ENCODE measurements around the gene PYGM.
"Not testable (repeated sequence)": the region's sequence is repeated elsewhere in the genome, so short reads cannot be mapped to it uniquely, and the experiment has no call there.

Gene PYGM

GRCh38 chr11:64718780-64719124 is 41.0 kb downstream of the PYGM start:
- no peak for DNase-seq (ENCODE audit: low read depth in 1 of 2, low spot score in 1 of 2)

GRCh38 chr11:64718084-64718779 is 41.5 kb downstream of the PYGM start:
- no peak for DNase-seq (ENCODE audit: low read depth in 1 of 2, low spot score in 1 of 2)

- DNase-seq (ENCODE audit: low read depth in 1 of 2, low spot score in 1 of 2): no peak
Measured at GRCh38 chr11:64717268-64717578, 42.6 kb downstream of the PYGM start.

DNA sequence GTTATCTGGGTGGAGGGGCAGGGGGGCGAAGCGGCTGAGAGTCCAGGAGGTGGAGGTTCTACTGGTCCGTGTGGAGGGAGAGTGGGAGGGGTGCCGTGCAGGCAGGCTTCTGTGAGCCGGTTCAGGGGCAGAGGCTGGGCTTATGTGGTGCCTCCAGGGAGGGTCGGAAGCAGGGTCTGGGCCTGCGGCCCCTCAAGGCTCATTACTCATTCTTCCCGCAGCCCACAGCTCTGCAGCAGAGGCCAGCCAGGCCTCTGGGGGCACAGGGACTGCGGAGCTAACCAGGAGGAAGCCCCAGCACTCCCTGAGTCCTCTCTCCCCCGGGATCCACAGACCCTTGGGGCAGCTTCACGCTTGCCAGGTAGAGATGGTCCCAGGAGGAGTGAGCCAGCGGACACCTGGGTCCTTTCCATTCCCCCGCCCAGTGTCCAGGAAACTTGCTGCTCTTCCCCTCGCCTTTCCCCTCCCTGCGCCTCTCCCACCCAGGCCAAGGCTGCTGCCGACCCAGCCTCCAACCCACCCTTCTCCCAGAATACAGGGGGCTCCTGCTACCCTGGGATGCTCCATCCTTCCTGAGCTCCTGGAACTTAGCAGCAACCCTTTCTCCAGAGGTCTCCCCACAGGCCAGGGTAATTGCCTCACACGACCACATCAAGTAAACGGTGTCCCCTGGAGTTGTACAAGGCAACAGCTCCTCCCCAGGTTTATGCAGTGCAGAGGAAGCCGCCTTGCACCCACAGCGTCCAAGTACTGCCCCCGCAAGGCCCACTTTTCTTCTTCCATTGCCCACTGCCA is 43.1 kb downstream of the PYGM start:
- no peak for DNase-seq (ENCODE audit: low read depth in 1 of 2, low spot score in 1 of 2)

- no peak for DNase-seq (ENCODE audit: low read depth in 1 of 2, low spot score in 1 of 2)
Measured at GRCh38 chr11:64715756-64716472, 43.9 kb downstream of the PYGM start.

- no peak for DNase-seq (ENCODE audit: low read depth in 1 of 2, low spot score in 1 of 2)
Measured at GRCh38 chr11:64715110-64715509, 44.7 kb downstream of the PYGM start.

DNA sequence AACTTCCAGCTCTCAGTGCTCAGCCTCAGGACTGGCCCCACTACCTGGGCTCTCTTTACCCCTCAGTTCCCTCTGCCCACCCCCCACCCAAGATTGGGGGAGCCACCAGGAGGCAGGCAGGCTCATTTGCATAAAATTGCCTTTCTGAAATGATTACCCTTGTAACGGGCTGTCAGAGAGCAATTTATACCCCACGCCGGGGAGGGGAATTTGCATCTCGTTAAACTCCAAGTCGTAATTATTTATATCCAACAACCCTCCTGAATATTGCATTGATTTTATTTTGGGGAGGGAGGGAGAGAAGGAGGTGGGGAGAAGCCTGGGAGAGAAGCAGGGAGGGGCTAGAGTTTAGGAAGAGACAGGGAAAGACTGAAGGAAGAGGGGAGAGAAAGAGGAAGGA is 45.1 kb downstream of the PYGM start:
- no peak for DNase-seq (ENCODE audit: low read depth in 1 of 2, low spot score in 1 of 2)

- DNase-seq (ENCODE audit: low read depth in 1 of 2, low spot score in 1 of 2): no peak
Measured at GRCh38 chr11:64713781-64714363, 45.9 kb downstream of the PYGM start.

- no peak for DNase-seq (ENCODE audit: low read depth in 1 of 2, low spot score in 1 of 2)
Measured at GRCh38 chr11:64713016-64713707, 46.6 kb downstream of the PYGM start.

- no peak for DNase-seq (ENCODE audit: low read depth in 1 of 2, low spot score in 1 of 2)
Measured at GRCh38 chr11:64712430-64713015, 47.3 kb downstream of the PYGM start.

GRCh38 chr11:64711956-64712362 is 47.8 kb downstream of the PYGM start:
- no peak for DNase-seq (ENCODE audit: low read depth in 1 of 2, low spot score in 1 of 2)

- no peak for DNase-seq (ENCODE audit: low read depth in 1 of 2, low spot score in 1 of 2)
Measured at GRCh38 chr11:64711138-64711955, 48.4 kb downstream of the PYGM start.

DNA sequence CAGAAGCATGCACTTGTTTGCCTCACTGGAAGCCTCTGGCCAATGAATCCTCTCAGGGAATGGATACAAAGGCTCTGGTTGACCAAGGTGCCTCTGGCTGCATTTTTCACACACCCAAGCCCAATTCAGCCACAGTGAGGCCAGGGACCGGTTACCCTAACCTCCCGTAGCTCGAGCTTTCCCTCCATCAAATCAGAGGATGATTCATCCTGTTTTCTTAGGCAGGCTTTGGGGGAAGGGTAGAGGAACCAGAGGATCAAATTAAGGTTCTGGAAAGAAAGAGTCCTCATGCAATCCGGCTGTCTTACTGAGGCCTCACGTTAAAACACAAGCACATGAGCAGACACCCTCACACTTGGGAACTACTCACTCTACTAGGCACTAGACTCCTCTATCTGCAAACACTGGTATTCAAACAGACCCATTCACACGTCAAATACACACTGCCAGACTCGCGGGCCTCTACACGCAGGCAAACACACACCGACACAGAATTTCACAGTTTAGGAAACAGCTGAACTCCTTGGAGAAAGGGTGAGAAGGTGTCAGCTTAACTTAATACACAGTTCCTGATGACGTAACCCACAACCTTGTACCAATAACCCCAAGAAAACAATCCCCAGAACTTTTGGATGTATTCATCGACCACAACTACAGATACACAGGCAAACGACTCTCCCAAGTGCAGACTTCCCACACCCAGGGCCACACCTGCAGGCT is 49.2 kb downstream of the PYGM start:
- DNase-seq (ENCODE audit: low read depth in 1 of 2, low spot score in 1 of 2): no peak

DNA sequence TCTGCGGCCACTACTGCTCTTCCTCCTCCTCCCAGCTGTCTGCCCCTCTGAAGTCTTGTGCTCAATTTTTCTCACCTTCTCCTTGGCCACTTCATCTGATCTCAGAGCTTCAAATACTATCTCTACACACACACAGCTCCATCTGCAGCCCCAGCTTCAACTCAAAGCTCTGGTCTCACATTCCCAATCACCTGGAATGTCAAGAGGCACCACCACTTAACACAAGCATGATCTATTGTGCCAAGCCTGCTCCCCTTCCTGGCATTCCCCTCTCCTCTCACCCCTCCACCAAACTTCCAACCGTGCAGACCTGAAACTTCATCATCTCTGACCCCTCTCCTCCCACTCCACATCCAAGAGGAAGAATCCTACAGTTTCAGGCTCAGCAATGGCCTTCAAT is 54.3 kb downstream of the PYGM start:
- no peak for DNase-seq (ENCODE audit: low read depth in 1 of 2, low spot score in 1 of 2)

- no peak for DNase-seq (ENCODE audit: low read depth in 1 of 2, low spot score in 1 of 2)
Measured at GRCh38 chr11:64703048-64703447, 56.7 kb downstream of the PYGM start.

- DNase-seq (ENCODE audit: low read depth in 1 of 2, low spot score in 1 of 2): not testable (repeated sequence)
Measured at GRCh38 chr11:64701956-64702355, 57.8 kb downstream of the PYGM start.

DNA sequence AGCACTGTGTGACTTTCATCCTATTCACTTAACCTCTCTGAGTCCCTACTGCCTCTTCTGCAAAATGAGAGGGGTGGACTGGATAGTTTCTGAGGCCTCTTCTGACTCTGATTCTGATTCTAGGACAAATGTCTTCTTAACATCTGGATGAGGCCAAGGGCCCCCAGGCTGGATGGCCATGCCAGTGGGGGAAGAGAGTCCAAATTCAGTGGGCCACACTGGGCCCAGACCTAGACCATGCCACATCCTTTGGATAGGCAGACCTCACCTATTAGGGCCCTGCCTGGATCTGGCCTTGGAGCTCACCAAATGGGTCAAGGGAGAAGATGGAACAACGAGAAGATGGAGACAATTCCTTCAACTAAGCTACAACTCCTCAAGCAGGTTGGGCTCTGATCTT is 61.3 kb downstream of the PYGM start:
- no peak for DNase-seq (ENCODE audit: low read depth in 1 of 2, low spot score in 1 of 2)

GRCh38 chr11:64697663-64698375 is 62.0 kb downstream of the PYGM start:
- DNase-seq (ENCODE audit: low read depth in 1 of 2, low spot score in 1 of 2): no peak
